ENCODE results near the gene HPD. TPM values are rescaled to one million over a fixed set of nuclear protein-coding genes. Genes with fewer than 3 reads are reported as not detected.

The HPD gene
- total and polyA plus RNA-seq, 2 donors (not counting 3 experiments of a cell fraction or from before 2014, with no cell fraction given) = not detected

- Histone ChIP-seq H3K79me2 (ENCODE audit: control insufficient read depth, insufficient read depth, low read length) (no peaks in the 10 kb centered on the region), H3K9me1 (replicated peaks; ENCODE audit: control insufficient read depth, extremely low read depth, insufficient read depth, low read length) (no peaks in the 10 kb centered on the region), H4K20me1 (replicated peaks; ENCODE audit: control insufficient read depth, extremely low read depth, insufficient read depth, low read length) (no peaks in the 10 kb centered on the region), H3K9ac (replicated peaks; ENCODE audit: extremely low read depth, insufficient read depth, low read length) (no peak overlapping the region), H3K4me2 (ENCODE audit: insufficient read depth, low read length) (no peak overlapping the region), H3K27me3 (ENCODE audit: control insufficient read depth in 2 of 2, insufficient read depth in 2 of 2, low read length in 2 of 2) (no peaks in the 10 kb centered on the region), H3K9me3 (replicated peaks; ENCODE audit: control insufficient read depth, insufficient read depth, low read length) (no peaks in the 10 kb centered on the region), H3K4me3 (replicated peaks in 1 of 3; ENCODE audit: insufficient read depth in 1 of 3, low read depth in 1 of 3, low read length in 3 of 3) (no peak overlapping the region), H3K27ac (ENCODE audit: insufficient read depth, low read depth, low read length) (no peak overlapping the region), H3K36me3 (ENCODE audit: control insufficient read depth in 2 of 2, extremely low read depth in 1 of 2, insufficient read depth in 2 of 2, low read length in 2 of 2) (peaks cover 19 to 45% of the 10 kb centered on the region in 2 experiments), H3K4me1 (ENCODE audit: control insufficient read depth, extremely low read depth, insufficient read depth, low read length) (no peaks in the 10 kb centered on the region), H2AFZ (ENCODE audit: low read depth, low read length) (no peak overlapping the region)
- DNase-seq (ENCODE audit: low read depth, low spot score) (no peak), FAIRE-seq (no peak)
- ChIA-PET CTCF (interaction anchor here (3.1 to 4.0 kb wide), 2 partner anchors 15 to 32 kb away, joined by 16 to 17 read pairs; partner anchors contain the start of gene RHOF), POLR2A (interaction anchor here (0.8 kb wide), 1 partner anchor 11 kb away, joined by 3 read pairs; no protein-coding TSS in a partner anchor)
- BruUV-seq (replicated peaks) = no TSS peak
- TF ChIP-seq FOS (IDR thresholded peaks at IDR 0.05; ENCODE audit: borderline replicate concordance, insufficient read depth, low read length) (no peak), POLR2AphosphoS5 (IDR thresholded peaks at IDR 0.05; ENCODE audit: insufficient read depth, low read depth, low read length) (peak; percentile 11)
- intact Hi-C loops (cut with micrococcal nuclease) = no loop called here
- dilution Hi-C loops (cut with MboI; ENCODE audit: extremely low pct_ligation_motif_present, low sequenced_read_pairs) = no loop called here
Measured at GRCh38 chr12:121826318-121827150, 32.1 kb downstream of the HPD start.

- no peak overlapping the region for H3K4me3 ChIP-seq (replicated peaks in 1 of 3; ENCODE audit: insufficient read depth in 1 of 3, low read depth in 1 of 3, low read length in 3 of 3)
- H3K4me1 ChIP-seq (ENCODE audit: control insufficient read depth, extremely low read depth, insufficient read depth, low read length) = no peaks in the 10 kb centered on the region
- intact Hi-C loops (cut with micrococcal nuclease) (no loop called here), dilution Hi-C loops (cut with MboI; ENCODE audit: extremely low pct_ligation_motif_present, low sequenced_read_pairs) (no loop called here)
- H3K9me1 ChIP-seq (replicated peaks; ENCODE audit: control insufficient read depth, extremely low read depth, insufficient read depth, low read length) = no peaks in the 10 kb centered on the region
- TF ChIP-seq FOS (IDR thresholded peaks at IDR 0.05; ENCODE audit: borderline replicate concordance, insufficient read depth, low read length) (no peak), JUN (IDR thresholded peaks at IDR 0.05; ENCODE audit: borderline replicate concordance, insufficient read depth, insufficient read length, low read depth) (no peak), GATA2 (IDR thresholded peaks at IDR 0.05; ENCODE audit: insufficient read depth, insufficient read length, low read depth, low read length) (no peak), POLR2A (IDR thresholded peaks at IDR 0.05; ENCODE audit: low read depth, low read length) (no peak), EZH2 (IDR thresholded peaks at IDR 0.05; ENCODE audit: borderline replicate concordance, low read depth, low read length, severe bottlenecking) (no peak), MYC (IDR thresholded peaks at IDR 0.05; ENCODE audit: low read depth, low read length) (no peak), POLR2AphosphoS5 (IDR thresholded peaks at IDR 0.05; ENCODE audit: insufficient read depth, low read depth, low read length) (no peak), CTCF (IDR thresholded peaks at IDR 0.05; ENCODE audit: extremely low read depth in 1 of 2, insufficient read depth in 1 of 2, low read depth in 1 of 2, low read length in 2 of 2) (no peak), MAX (IDR thresholded peaks at IDR 0.05; ENCODE audit: insufficient read depth, insufficient read length) (no peak)
- H3K4me2 ChIP-seq (ENCODE audit: insufficient read depth, low read length) = no peak overlapping the region
- H3K9me3 ChIP-seq (replicated peaks; ENCODE audit: control insufficient read depth, insufficient read depth, low read length) = no peaks in the 10 kb centered on the region
- peaks cover 12 to 39% of the 10 kb centered on the region in 2 experiments for H3K36me3 ChIP-seq (ENCODE audit: control insufficient read depth in 2 of 2, extremely low read depth in 1 of 2, insufficient read depth in 2 of 2, low read length in 2 of 2)
- FAIRE-seq (no peak), DNase-seq (ENCODE audit: low read depth, low spot score) (no peak)
- no peaks in the 10 kb centered on the region for H4K20me1 ChIP-seq (replicated peaks; ENCODE audit: control insufficient read depth, extremely low read depth, insufficient read depth, low read length)
- H3K9ac ChIP-seq (replicated peaks; ENCODE audit: extremely low read depth, insufficient read depth, low read length) = no peak overlapping the region
- no peak overlapping the region for H3K27ac ChIP-seq (ENCODE audit: insufficient read depth, low read depth, low read length)
- no peaks in the 10 kb centered on the region for H3K27me3 ChIP-seq (ENCODE audit: control insufficient read depth in 2 of 2, insufficient read depth in 2 of 2, low read length in 2 of 2)
- POLR2A ChIA-PET = no interaction called here
- CTCF ChIA-PET = interaction anchor here (4.0 kb wide), 1 partner anchor 31 kb away, joined by 17 read pairs; the partner anchor contains the start of gene RHOF
- no peak overlapping the region for H2AFZ ChIP-seq (ENCODE audit: low read depth, low read length)
- H3K79me2 ChIP-seq (ENCODE audit: control insufficient read depth, insufficient read depth, low read length) = no peaks in the 10 kb centered on the region
- no TSS peak for BruUV-seq (replicated peaks)
Measured at GRCh38 chr12:121825041-121825523, 33.6 kb downstream of the HPD start.
